Esophagus mucosa (tissue), 1 donor: ENCODE measurements around the gene GMPS. TPM values are rescaled to one million over a fixed set of nuclear protein-coding genes. Genes with fewer than 3 reads are reported as not detected.
"Not testable (repeated sequence)": the region's sequence is repeated elsewhere in the genome, so short reads cannot be mapped to it uniquely, and the experiment has no call there.

Experiments
- ATAC-seq: fragments of 200-7000 bp; cut with Tn5 transposase; one replicate; pipeline ENCODE4 v1.9.1; 2020
- total RNA-seq: library from RNA; stranded (reverse); gene quantifications from one replicate; pipeline ENCODE4 v1.2.4, GENCODE V29; 2023
- donor health status: DM: yes; HTN: yes; CAD: no.

Gene GMPS
- total RNA-seq, 1 donor from 2014 or later: 41.6 TPM

DNA sequence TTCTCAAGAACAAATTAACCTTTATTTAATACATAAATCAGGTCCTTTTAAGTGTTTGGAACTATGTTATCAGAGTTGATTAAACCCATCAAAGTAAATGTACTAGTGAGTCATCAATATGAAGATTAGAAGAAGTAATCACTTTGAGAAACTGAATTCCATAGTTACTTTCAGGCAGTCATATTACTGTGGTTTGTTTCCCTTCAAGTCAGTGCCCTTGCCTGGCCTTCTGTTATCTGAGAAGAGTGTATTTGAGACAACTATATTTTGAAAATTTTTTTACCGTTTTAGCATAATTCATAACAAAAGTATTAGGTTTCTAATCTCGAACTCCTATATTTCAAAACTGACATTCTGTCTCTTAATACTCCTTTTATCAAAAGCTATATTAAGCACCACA lies 73.6 kb downstream of the GMPS start:
- no peak for ATAC-seq

DNA sequence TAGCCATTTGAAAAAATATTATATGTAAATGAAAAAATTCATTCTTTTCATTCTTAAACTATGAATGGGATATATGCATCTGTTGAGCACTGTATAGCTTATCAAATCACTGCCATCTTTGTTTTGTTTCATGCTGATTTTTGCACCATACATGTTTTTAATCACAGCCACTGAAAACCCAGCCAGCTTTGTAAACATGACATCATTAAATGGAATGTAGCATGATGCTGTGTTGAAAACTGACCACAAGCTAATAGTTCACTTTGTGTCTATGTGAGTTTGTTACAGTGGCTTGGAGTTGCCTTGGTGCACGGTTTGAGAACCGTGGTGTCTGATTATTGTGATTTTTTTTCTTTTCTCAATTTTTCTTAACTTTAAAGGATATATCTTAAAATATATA lies 75.7 kb downstream of the GMPS start:
- no peak for ATAC-seq

DNA sequence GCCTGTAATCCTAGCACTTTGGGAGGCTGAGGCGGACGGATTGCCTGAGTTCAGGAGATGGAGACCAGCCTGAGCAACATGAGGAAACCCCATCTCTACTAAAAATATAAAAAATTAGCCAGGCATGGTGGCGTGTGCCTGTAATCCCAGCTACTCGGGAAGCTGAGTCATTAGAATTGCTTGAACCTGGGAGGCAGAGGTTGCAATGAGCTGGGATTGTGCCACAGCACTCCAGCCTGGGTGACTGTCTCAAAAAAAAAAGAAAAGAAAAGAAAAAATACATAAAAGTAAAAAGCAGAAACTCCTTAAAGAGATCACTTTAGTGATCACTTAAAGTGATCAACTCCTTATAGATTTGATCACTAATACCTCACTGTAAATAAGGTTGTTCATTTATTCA lies 78.0 kb downstream of the GMPS start:
- ATAC-seq: no peak

DNA sequence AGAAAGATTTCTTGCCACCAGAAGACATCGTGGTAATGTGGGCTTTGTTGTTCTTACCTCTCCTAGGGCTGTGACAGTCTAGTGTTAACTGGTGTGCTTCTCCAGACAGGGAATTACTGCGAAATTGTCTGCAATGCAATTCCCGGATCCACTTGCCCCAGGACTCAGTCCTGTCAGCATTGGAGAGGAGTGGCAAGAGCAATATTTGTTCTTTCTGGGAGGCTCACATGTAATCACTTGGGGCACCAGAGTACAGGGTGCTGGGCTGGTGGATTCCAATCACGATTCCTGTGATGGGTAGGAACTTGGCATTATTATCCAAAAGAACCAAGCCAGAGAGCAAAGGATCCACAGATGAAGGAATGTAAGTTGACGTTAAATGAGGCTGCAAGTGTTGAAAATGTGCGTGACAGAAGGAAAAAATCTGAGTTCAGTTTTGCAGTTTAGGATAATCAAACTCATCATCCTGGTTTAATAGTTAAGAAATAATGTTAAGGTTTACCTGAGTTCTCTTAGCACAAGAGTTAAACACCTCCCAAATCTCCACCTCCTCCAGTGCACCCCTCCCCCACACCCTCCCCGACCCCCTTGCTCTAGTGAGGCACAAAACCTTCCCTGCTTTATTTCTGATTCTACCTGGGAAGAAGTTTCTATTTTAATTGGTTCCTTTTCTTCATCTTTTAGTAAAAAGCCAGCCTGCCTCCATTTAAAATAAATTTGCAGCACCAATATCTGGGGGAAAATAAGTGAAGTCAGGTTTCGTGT lies 79.2 kb downstream of the GMPS start:
- ATAC-seq: no peak

- ATAC-seq: no peak
Measured at GRCh38 chr3:155956508-155957411, 86.3 kb downstream of the GMPS start.

- ATAC-seq: no peak
Measured at GRCh38 chr3:155957412-155957880, 87.0 kb downstream of the GMPS start.

GRCh38 chr3:155958676-155959075 lies 88.2 kb downstream of the GMPS start:
- no peak for ATAC-seq

GRCh38 chr3:155960060-155960459 lies 89.6 kb downstream of the GMPS start:
- no peak for ATAC-seq

GRCh38 chr3:155961044-155961443 lies 90.6 kb downstream of the GMPS start:
- ATAC-seq: not testable (repeated sequence)

DNA sequence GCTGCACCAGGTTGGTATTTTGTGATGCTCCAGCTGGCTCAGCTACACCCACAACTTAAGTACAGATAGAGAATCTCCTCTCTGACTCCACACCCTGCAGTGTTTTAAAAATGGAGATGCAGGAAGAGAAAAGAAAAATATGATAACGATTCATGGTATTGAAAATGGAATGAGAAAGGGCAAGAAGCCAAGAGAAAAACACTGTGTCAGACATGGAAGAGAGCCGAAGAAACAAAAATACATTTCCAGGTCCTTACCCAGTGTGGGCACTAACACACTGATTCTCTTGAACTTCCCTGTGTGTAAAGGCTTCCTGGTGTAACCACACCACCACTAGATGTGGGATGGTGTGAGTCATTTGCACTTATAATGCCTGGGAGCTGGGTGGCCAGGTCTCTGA lies 93.1 kb downstream of the GMPS start:
- no peak for ATAC-seq

GRCh38 chr3:155970398-155970797 lies 99.9 kb downstream of the GMPS start:
- no peak for ATAC-seq

DNA sequence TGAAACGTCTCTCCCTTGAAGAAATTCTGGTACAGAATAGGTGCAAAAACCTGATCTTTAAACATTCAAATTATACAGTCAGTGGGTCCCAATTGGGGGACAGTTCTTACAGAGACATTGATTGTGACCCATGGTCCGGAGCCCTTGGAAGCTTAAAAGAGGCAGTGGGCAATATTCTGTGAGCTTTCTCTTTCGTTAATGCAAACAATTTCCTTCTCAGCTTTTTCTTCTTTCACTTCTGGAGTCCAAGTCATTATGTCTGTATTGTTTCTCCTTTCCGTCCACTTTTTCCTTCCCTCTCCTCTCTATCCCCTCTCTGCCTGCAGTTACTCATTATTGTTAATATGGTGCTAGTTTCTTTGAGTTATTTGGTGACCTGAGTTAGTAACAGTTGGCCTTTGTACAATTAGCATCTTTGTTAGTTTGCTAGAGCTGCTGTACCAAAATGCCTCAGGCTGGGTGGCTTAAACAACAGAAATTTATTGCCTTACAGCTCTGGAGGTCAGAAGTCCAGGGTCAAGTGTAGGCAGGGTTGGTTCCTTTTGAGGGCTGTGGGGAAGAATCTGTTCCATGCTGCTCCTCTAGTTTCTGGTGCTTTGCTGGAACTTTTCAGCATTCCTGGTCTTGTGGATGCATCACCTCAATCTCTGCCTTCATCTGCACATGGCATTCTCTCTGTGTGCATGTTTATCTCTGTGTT lies 102.6 kb downstream of the GMPS start:
- no peak for ATAC-seq

DNA sequence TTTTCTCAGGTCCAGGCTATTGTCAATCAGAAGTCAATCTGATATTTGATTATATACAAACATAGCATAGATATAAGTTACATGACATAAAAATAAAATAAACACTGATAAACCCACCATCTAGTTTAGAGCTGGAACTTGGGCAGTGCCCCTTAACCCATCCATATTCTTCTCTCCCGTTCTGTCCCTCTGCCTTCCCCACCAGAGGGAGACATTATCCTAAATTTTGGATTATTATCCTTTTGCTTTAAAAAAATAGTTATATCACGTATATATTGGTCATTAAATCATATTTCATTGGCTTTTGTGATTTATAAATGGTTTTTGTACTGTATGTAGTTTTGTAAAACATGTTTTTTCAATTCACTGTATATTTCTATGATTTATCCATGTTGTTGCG lies 107.9 kb downstream of the GMPS start:
- no peak for ATAC-seq

DNA sequence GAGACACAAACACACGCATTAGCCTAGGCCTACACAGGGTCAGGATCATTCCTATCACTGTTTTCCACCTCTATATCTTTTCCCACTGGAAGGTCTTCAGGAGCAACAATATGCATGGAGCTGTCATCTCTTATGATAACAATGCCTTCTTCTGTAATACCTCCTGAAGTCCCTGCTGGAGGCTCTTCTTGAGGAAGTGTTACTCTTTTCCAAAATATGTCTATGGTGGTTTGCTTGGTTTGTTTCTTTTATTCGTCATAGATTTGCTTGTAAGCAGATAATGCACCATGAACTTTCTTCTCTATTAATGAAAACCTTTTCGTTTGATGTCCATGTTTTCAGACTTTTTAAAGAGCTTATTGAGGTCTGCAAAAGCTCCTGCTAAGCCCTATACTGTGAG lies 109.3 kb downstream of the GMPS start:
- no peak for ATAC-seq

- ATAC-seq: no peak
Measured at GRCh38 chr3:155981669-155982068, 111.2 kb downstream of the GMPS start.

DNA sequence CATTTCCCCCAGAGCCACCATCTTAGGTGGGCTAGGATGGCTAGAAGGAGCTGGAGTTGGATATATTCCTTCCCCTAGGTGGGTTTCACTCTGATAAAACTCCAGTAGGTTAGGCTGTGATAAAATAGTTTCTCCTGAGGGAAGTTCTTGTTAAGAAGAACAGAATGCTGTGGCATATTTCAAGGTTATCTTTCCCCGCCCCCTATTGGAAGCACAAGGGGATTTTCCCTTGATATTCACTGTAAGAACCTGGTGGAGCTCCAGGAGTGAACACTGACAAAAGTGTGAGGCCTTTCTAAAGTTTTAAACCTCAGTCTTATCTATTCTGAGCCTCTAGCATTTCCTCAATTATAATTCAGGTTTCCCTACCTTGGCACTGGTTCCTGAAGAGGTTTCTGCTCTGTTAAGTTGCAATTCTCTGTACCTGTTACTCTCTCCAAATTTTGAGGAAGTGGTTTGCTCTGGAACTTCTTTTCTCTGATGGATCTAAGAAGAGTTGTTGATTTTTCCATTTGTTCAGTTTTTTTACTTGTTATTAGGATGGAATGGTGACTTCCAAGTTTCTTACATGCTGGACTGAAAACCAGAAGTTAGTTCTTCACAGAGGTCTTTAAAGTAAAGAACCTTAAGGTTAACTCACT lies 113.5 kb downstream of the GMPS start:
- ATAC-seq: no peak

DNA sequence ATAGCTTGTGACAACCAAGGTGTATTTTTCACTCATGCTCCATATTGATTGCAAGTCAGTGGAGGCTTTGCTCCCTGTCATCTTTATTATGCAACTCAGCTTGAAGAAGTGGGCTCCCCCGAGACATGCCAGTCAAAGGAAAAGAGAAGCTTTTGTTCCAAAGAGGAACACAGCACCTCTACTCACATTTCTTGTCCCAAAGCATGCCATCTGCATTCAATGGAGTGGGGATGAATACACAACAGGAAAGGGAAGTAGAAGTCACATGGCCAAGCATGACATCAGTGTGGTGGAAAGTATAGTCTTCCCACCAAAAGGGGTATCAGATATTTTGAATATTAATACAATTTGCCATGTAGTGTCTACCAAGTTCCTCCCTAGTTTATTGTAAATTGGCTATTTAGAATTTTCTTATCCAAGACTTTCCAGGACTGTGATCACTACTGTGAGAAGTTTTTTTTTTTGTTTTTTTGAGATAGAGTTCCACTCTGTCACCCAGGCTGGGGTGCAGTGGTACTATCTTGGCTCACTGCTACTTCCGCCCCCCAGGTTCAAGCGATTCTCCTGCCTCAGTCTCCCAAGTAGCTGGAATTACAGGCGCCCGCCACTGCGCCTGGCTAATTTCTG lies 114.5 kb downstream of the GMPS start:
- no peak for ATAC-seq

DNA sequence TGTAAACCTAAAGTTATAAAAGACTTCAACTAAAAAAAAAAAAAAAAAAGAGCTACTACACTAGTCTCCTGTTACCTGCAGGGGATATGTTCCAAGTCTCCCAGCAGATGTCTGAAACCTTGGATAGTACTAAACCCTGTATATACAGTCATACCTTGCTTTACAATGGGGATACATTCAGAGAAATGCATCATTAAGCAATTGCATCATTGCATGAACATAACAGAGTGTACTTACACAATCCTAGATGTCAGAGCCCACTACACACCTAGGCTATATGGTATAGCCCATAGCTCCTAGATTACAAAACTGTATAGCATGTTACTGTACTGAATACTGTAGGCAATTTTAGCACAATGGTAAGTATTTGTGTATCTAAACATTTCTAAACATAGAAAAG lies 119.1 kb downstream of the GMPS start:
- ATAC-seq: no peak

- ATAC-seq: no peak
Measured at GRCh38 chr3:155991212-155991611, 120.8 kb downstream of the GMPS start.

GRCh38 chr3:155991847-155992246 lies 121.4 kb downstream of the GMPS start:
- ATAC-seq: no peak
